Stimulated activated CD4-positive, alpha-beta T cell treated with anti-CD3 and anti-CD28 coated beads, TNF-alpha, amount 100 ng/mL, for 4 hours (primary cell): ENCODE data around the gene ZNF331.

Source experiments
- DNase-seq, 3 experiments: peaks; one replicate each; pipeline ENCODE4 v3.0.0-alpha.2; 2020; ENCODE audit warnings: low read depth in 3 of 3

Gene ZNF331

GRCh38 chr19:53571339-53571738 is 33.4 kb downstream of the ZNF331 start:
- DNase-seq, result no peak

GRCh38 chr19:53576941-53577653 is 39.2 kb downstream of the ZNF331 start:
- no peak for DNase-seq

GRCh38 chr19:53577968-53578367 is 40.0 kb downstream of the ZNF331 start:
- DNase-seq, result no peak

GRCh38 chr19:53579518-53579917 is 41.6 kb downstream of the ZNF331 start:
- DNase-seq, result no peak

GRCh38 chr19:53580871-53581835 is 43.2 kb downstream of the ZNF331 start:
- DNase-seq, result no peak

- no peak for DNase-seq
Measured at GRCh38 chr19:53581871-53582279, 43.9 kb downstream of the ZNF331 start.

GRCh38 chr19:53583181-53583580 is 45.2 kb downstream of the ZNF331 start:
- DNase-seq, result no peak

GRCh38 chr19:53586277-53586691 is 48.3 kb downstream of the ZNF331 start:
- DNase-seq, result no peak

GRCh38 chr19:53594811-53595509 is 57.0 kb downstream of the ZNF331 start:
- DNase-seq, result no peak

GRCh38 chr19:53595510-53595867 is 57.5 kb downstream of the ZNF331 start:
- DNase-seq, result no peak

GRCh38 chr19:53596056-53596455 is 58.1 kb downstream of the ZNF331 start:
- no peak for DNase-seq

- DNase-seq, result no peak
Measured at GRCh38 chr19:53597023-53597422, 59.1 kb downstream of the ZNF331 start.

- no peak for DNase-seq
Measured at GRCh38 chr19:53598361-53598760, 60.4 kb downstream of the ZNF331 start.

- no peak for DNase-seq
Measured at GRCh38 chr19:53600217-53600616, 62.3 kb downstream of the ZNF331 start.

GRCh38 chr19:53606031-53606430 is 68.1 kb downstream of the ZNF331 start:
- no peak for DNase-seq

- DNase-seq, result no peak
Measured at GRCh38 chr19:53608381-53608780, 70.4 kb downstream of the ZNF331 start.

- DNase-seq, result no peak
Measured at GRCh38 chr19:53612762-53613526, 75.0 kb downstream of the ZNF331 start.

GRCh38 chr19:53621885-53622740 is 84.2 kb downstream of the ZNF331 start:
- DNase-seq, result no peak

- no peak for DNase-seq
Measured at GRCh38 chr19:53624771-53625545, 87.0 kb downstream of the ZNF331 start.

- DNase-seq, result no peak
Measured at GRCh38 chr19:53626486-53626885, 88.5 kb downstream of the ZNF331 start.
